HepG2 (cell line): ENCODE results near the gene PLLP. TPM values are rescaled to one million over a fixed set of nuclear protein-coding genes. Genes with fewer than 3 reads are reported as not detected.
A peak's percentile ranks its signal among the peaks of the same experiment; 100 is the strongest.

Experiments used
- ARNT ChIP-seq: fragments of 450-650 bp; IDR thresholded peaks from 2 replicates; pipeline ENCODE4 v1.6.1; 2017
- BCLAF1 ChIP-seq: fragments of 450-650 bp; IDR thresholded peaks from 2 replicates; pipeline ENCODE4 v1.6.1; 2017; ENCODE audit warnings: mild to moderate bottlenecking
- BORCS8-MEF2B ChIP-seq: sonication (generic); formaldehyde crosslinking; IDR thresholded peaks from 2 replicates; pipeline ENCODE4 v1.8.0; 2022; ENCODE audit warnings: mild to moderate bottlenecking, missing genetic modification reagents
- CHD2 ChIP-seq: IDR thresholded peaks from 2 replicates; pipeline ENCODE4 v1.6.1; 2011; ENCODE audit warnings: low read depth, low read length, improper control_type of control experiment
- FOXK1 ChIP-seq: sonication (generic); formaldehyde crosslinking; IDR thresholded peaks from 2 replicates; pipeline ENCODE4 v1.4.0; 2020; ENCODE audit warnings: low read depth, missing genetic modification reagents, borderline replicate concordance
- IKZF5 ChIP-seq: IDR thresholded peaks from 2 replicates; pipeline ENCODE4 v1.6.1; 2018; ENCODE audit warnings: missing genetic modification reagents, mild to moderate bottlenecking, missing compliant biosample characterization
- IRF9 ChIP-seq: sonication (generic); formaldehyde crosslinking; IDR thresholded peaks from 2 replicates; pipeline ENCODE4 v1.8.0; 2022; ENCODE audit warnings: missing genetic modification reagents, mild to moderate bottlenecking, borderline replicate concordance
- RXRB ChIP-seq: IDR thresholded peaks from 2 replicates; pipeline ENCODE4 v1.6.1; 2016; ENCODE audit warnings: borderline replicate concordance, missing genetic modification reagents, missing compliant biosample characterization
- SAP130 ChIP-seq: IDR thresholded peaks from 2 replicates; pipeline ENCODE4 v1.6.1; 2016; ENCODE audit warnings: low read depth
- SP2 ChIP-seq: sonication (generic); formaldehyde crosslinking; IDR thresholded peaks from 2 replicates; pipeline ENCODE4 v1.5.1; 2020; ENCODE audit warnings: mild to moderate bottlenecking, missing genetic modification reagents
- TIGD3 ChIP-seq: sonication (generic); formaldehyde crosslinking; IDR thresholded peaks from 2 replicates; pipeline ENCODE4 v1.5.1; 2020; ENCODE audit warnings: mild to moderate bottlenecking, missing genetic modification reagents, borderline replicate concordance
- ZBTB1 ChIP-seq: sonication (generic); formaldehyde crosslinking; IDR thresholded peaks from 2 replicates; pipeline ENCODE4 v1.4.0; 2020; ENCODE audit warnings: missing genetic modification reagents, borderline replicate concordance
- ZBTB10 ChIP-seq: sonication (generic); formaldehyde crosslinking; IDR thresholded peaks from 2 replicates; pipeline ENCODE4 v1.4.0; 2020; ENCODE audit warnings: missing genetic modification reagents, borderline replicate concordance
- ZNF558 ChIP-seq: sonication (generic); formaldehyde crosslinking; IDR thresholded peaks from 2 replicates; pipeline ENCODE4 v1.9.0; 2022; ENCODE audit warnings: mild to moderate bottlenecking, missing genetic modification reagents, borderline replicate concordance
- ZNF784 ChIP-seq: sonication (generic); formaldehyde crosslinking; IDR thresholded peaks from 2 replicates; pipeline ENCODE4 v1.5.1; 2020; ENCODE audit warnings: missing genetic modification reagents, mild to moderate bottlenecking, borderline replicate concordance
- ZSCAN21 ChIP-seq: sonication (generic); formaldehyde crosslinking; IDR thresholded peaks from 2 replicates; pipeline ENCODE4 v1.8.0; 2022; ENCODE audit warnings: mild to moderate bottlenecking, missing genetic modification reagents, moderate library complexity, borderline replicate concordance
- ZZZ3 ChIP-seq: sonication (generic); formaldehyde crosslinking; IDR thresholded peaks from 2 replicates; pipeline ENCODE4 v1.4.0; 2020; ENCODE audit warnings: missing genetic modification reagents, mild to moderate bottlenecking, borderline replicate concordance
- polyA plus RNA-seq, 8 experiments: library from polyadenylated mRNA; depleted of rRNA in 3 of 8; stranded (reverse) in 7 of 8; unstranded in 1 of 8; fragments of >200 nt; fragmentation: Illumina TruSeq in 4 of 8; extraction: Trizol in 4 of 8; gene quantifications; 2 replicates each; pipeline versions ENCODE4 v1.2.1 to v1.2.3, GENCODE V29; 2011 to 2016; ENCODE audit warnings: low read depth in 4 of 8, missing spikeins in 1 of 8, mixed read lengths in 1 of 8; ENCODE audit not compliant: insufficient read depth in 1 of 8
- total RNA-seq, 5 experiments: library from RNA; depleted of rRNA; stranded (reverse); fragments of >200 nt; fragmentation: Illumina TruSeq; extraction: Trizol; gene quantifications; 2 replicates each; pipeline ENCODE4 v1.2.3, GENCODE V29; 2016; ENCODE audit warnings: low read depth in 1 of 5

PLLP gene
- total and polyA plus RNA-seq, 2 of the 13 experiments (the other 11 are each of a cell fraction or from before 2014, with no cell fraction given) = 60.6 to 127 TPM

GRCh38 chr16:57304169-57305061 lies 19.9 kb upstream of the PLLP start (continued):
- TF ChIP-seq BCLAF1 = no peak
- TF ChIP-seq SAP130 (CRISPR knock-in tag) = peak; percentile 87
- peak; percentile 70; the same call in 1 of the 2 replicates for TF ChIP-seq ZZZ3
- no peak for TF ChIP-seq ZNF784
- TF ChIP-seq ZBTB10 (CRISPR knock-in tag) = no peak
- TF ChIP-seq ZSCAN21 (CRISPR knock-in tag) = peak; percentile 59; the same call in 1 of the 2 replicates
- peak; percentile 97 for TF ChIP-seq RXRB
- no peak for TF ChIP-seq IRF9 (CRISPR knock-in tag)
- 0 out of 2 replicates have a peak, but pooled peaks have one; percentile 7 for TF ChIP-seq ZNF558
- TF ChIP-seq BORCS8-MEF2B (CRISPR knock-in tag) = peak; percentile 67; the same call in 1 of the 2 replicates
- peak; percentile 83 for TF ChIP-seq IKZF5 (CRISPR knock-in tag)
- no peak for TF ChIP-seq SP2
- no peak for TF ChIP-seq FOXK1 (CRISPR knock-in tag)
- TF ChIP-seq TIGD3 = no peak
- 0 out of 2 replicates have a peak, but pooled peaks have one; percentile 25 for TF ChIP-seq ZBTB1
- TF ChIP-seq ARNT = no peak
- TF ChIP-seq CHD2 = no peak
